HEK293T (cell line): ENCODE results near the gene DDX10.

Experiments used
- ARNT ChIP-seq: fragments of 450-650 bp; IDR thresholded peaks from 2 replicates; pipeline ENCODE4 v1.6.1; 2017; ENCODE audit warnings: mild to moderate bottlenecking
- FOXA1 ChIP-seq: fragments of 450-650 bp; IDR thresholded peaks from 2 replicates; pipeline ENCODE4 v1.6.1; 2016; ENCODE audit warnings: mild to moderate bottlenecking
- FOXK2 ChIP-seq: fragments of 450-650 bp; IDR thresholded peaks from 2 replicates; pipeline ENCODE4 v1.6.1; 2016; ENCODE audit warnings: mild to moderate bottlenecking
- FOXM1 ChIP-seq: fragments of 450-650 bp; IDR thresholded peaks from 2 replicates; pipeline ENCODE4 v1.6.1; 2017; ENCODE audit warnings: mild to moderate bottlenecking, borderline replicate concordance
- HDGF ChIP-seq: fragments of 450-650 bp; IDR thresholded peaks from 2 replicates; pipeline ENCODE4 v1.6.1; 2017; ENCODE audit warnings: antibody characterized with exemption, borderline replicate concordance
- L3MBTL2 ChIP-seq: fragments of 450-650 bp; conservative IDR thresholded peaks from 2 replicates; pipeline ENCODE4 v1.6.1; 2016; ENCODE audit warnings: mild to moderate bottlenecking
- NFRKB ChIP-seq: fragments of 450-650 bp; IDR thresholded peaks from 2 replicates; pipeline ENCODE4 v1.6.1; 2016; ENCODE audit warnings: mild to moderate bottlenecking, moderate library complexity
- SP1 ChIP-seq: fragments of 450-650 bp; IDR thresholded peaks from 2 replicates; pipeline ENCODE4 v1.6.1; 2017
- ZNF384 ChIP-seq: fragments of 450-650 bp; IDR thresholded peaks from 2 replicates; pipeline ENCODE4 v1.6.1; 2016

GRCh38 chr11:108734956-108735559 lies 70.2 kb downstream of the DDX10 start:
- TF ChIP-seq NFRKB (no peak), L3MBTL2 (no peak), SP1 (no peak), ARNT (no peak), ZNF384 (no peak), FOXM1 (no peak), FOXK2 (no peak), HDGF (no peak), FOXA1 (no peak)
